Sigmoid colon (tissue), 7 donors: ENCODE results near the gene KRT3. TPM values are rescaled to one million over a fixed set of nuclear protein-coding genes. Genes with fewer than 3 reads are reported as not detected.

Source experiments
- DNase-seq: peaks from one replicate; pipeline ENCODE4 v3.0.0-alpha.2; 2019
- H3K27ac ChIP-seq, 4 donors: fragments of 200-600 bp; sonication (generic); one replicate each; pipeline ENCODE4 v1.5.1; 2016 to 2019; ENCODE audit warnings: mild to moderate bottlenecking in 1 of 4
- H3K27me3 ChIP-seq, 3 donors: fragments of 200-600 bp; sonication (generic); one replicate each; pipeline ENCODE4 v1.5.1; 2019; ENCODE audit warnings: mild to moderate bottlenecking in 1 of 3
- H3K36me3 ChIP-seq, 4 donors: fragments of 200-600 bp; sonication (generic); one replicate each; pipeline ENCODE4 v1.5.1; 2016 to 2019
- H3K4me1 ChIP-seq, 4 donors: fragments of 200-600 bp; sonication (generic); one replicate each; pipeline ENCODE4 v1.5.1; 2017 to 2019
- H3K4me3 ChIP-seq, 4 donors: fragments of 200-600 bp; sonication (generic); one replicate each; pipeline ENCODE4 v1.5.1; 2017 to 2019; ENCODE audit warnings: mild to moderate bottlenecking in 2 of 4, moderate library complexity in 1 of 4
- H3K9me3 ChIP-seq, 4 donors: fragments of 200-600 bp in 3 of 4; sonication (generic) in 3 of 4; one replicate each; pipeline versions ENCODE4 v1.5.1 to v1.6.1; 2013 to 2019
- CTCF ChIP-seq, 4 experiments: fragments of 450-650 bp in 3 of 4; fragments of 200-600 bp in 1 of 4; IDR thresholded peaks; one replicate each; pipeline ENCODE4 v1.5.1; 2016 to 2019; ENCODE audit warnings: antibody characterized with exemption in 4 of 4, mild to moderate bottlenecking in 3 of 4, moderate library complexity in 2 of 4
- EP300 ChIP-seq, 4 donors: sonication (generic); formaldehyde crosslinking; IDR thresholded peaks; one replicate each; pipeline ENCODE4 v1.6.1; 2017; ENCODE audit warnings: antibody characterized with exemption in 4 of 4
- POLR2A ChIP-seq, 2 donors: fragments of 450-650 bp; IDR thresholded peaks; one replicate each; pipeline ENCODE4 v1.6.1; 2016; ENCODE audit warnings: antibody characterized with exemption in 2 of 2, mild to moderate bottlenecking in 2 of 2, moderate library complexity in 2 of 2
- POLR2AphosphoS5 ChIP-seq, 4 donors: sonication (generic); formaldehyde crosslinking; IDR thresholded peaks; one replicate each; pipeline ENCODE4 v1.6.1; 2017; ENCODE audit warnings: antibody characterized with exemption in 4 of 4
- WGBS, 2 donors: extraction: QIAGEN DNeasy Blood & Tissue Kit; methylation state at CpG; one replicate each; pipeline ENCODE4 v1.1.7; 2013; 5-methylcytosine and 5-hydroxymethylcytosine counted together
- intact Hi-C: fragments of 100-400 bp; cut with DNase I; formaldehyde crosslinking; loops from one replicate; pipeline ENCODE4 v1.15.1; 2023
- polyA plus RNA-seq, 3 donors: library from polyadenylated mRNA; stranded (reverse); fragments of 200-250 nt; gene quantifications; one replicate each; pipeline ENCODE4 v1.2.3, GENCODE V29; 2013
- total RNA-seq, 4 donors: library from RNA; depleted of rRNA; stranded (reverse); fragments of >200 nt; gene quantifications; one replicate each; pipeline ENCODE4 v1.1.0, GENCODE V29; 2016
- donor health status: healthy with polysubstance abuse.
- donor health status: Bipolar disorder and iron deficiency.
- donor health status: healthy.

KRT3 gene
- total and polyA plus RNA-seq, 7 donors, result not detected

DNA sequence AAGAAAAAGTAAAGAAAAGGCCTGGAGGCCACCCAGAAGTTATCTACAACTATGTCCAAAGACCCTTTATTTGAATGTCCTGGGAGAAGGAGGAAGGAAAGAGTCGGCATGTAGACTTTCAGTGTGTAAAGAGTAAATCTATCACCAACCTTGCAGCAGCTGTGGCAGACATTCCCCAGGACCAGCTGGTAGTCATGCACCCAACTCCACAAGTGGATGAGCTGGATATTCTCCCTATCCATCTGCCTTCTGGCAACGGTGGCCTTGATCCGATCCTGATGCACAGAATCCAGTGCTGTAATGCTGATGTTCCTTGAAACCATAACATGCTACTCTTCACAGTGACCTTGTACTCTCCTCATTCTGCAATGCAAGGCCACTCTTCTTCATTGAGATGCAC is 46.1 kb downstream of the KRT3 start:
- DNase-seq, result no peak
- H3K4me1 ChIP-seq, result no peaks in the 10 kb centered on the region
- TF ChIP-seq POLR2AphosphoS5 (IDR thresholded peaks at IDR 0.05), result no peak
- no peak for TF ChIP-seq EP300 (IDR thresholded peaks at IDR 0.05)
- no peak for TF ChIP-seq POLR2A (IDR thresholded peaks at IDR 0.05)
- TF ChIP-seq CTCF (IDR thresholded peaks at IDR 0.05), result no peak
- WGBS, 2 donors, result 81 to 82% methylated on average over 3 of the region's 3 CpGs
- no peaks in the 10 kb centered on the region for H3K9me3 ChIP-seq
- no peaks in the 10 kb centered on the region for H3K36me3 ChIP-seq
- intact Hi-C loops, result no loop called here
- H3K4me3 ChIP-seq, result no peak overlapping the region
- no peak overlapping the region for H3K27ac ChIP-seq
- H3K27me3 ChIP-seq, result no peaks in the 10 kb centered on the region

GRCh38 chr12:52748578-52748977 is 47.3 kb downstream of the KRT3 start:
- H3K4me1 ChIP-seq, result no peaks in the 10 kb centered on the region
- intact Hi-C loops, result no loop called here

DNA sequence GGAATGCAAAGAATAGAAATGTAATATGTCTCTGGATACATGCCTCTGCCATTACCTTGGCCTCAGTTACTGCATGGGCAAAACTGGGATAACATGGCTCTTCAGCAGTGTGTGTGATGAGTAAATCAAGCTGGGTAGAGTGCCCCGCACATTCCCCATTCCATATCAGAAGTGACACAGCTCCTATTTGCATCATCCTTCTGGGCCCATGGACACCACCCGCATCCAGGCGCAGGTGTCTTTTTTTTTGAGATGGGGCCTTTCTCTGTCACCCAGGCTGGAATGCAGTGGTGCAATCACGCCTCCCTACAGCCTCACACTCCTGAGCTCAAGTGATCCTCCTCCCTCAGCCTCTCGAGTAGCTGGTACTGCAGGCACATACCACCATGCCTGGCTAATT is 50.4 kb downstream of the KRT3 start:
- intact Hi-C loops, result no loop called here
- peaks cover 0 to 12% (median 4%) of the 10 kb centered on the region in 3 donors for H3K27me3 ChIP-seq
- 80 to 86% methylated on average over 5 of the region's 5 CpGs for WGBS, 2 donors
- H3K27ac ChIP-seq, result no peak overlapping the region
- no peaks in the 10 kb centered on the region for H3K36me3 ChIP-seq
- no peak for DNase-seq
- TF ChIP-seq CTCF (IDR thresholded peaks at IDR 0.05) (no peak), POLR2AphosphoS5 (IDR thresholded peaks at IDR 0.05) (no peak), EP300 (IDR thresholded peaks at IDR 0.05) (no peak), POLR2A (IDR thresholded peaks at IDR 0.05) (no peak)
- H3K9me3 ChIP-seq, result no peaks in the 10 kb centered on the region
- no peaks in the 10 kb centered on the region for H3K4me1 ChIP-seq
- no peak overlapping the region for H3K4me3 ChIP-seq

More at GRCh38 chr12:52748578-52748977, 47.3 kb downstream of the KRT3 start:
- no peaks in the 10 kb centered on the region for H3K27me3 ChIP-seq
- H3K9me3 ChIP-seq, result no peaks in the 10 kb centered on the region
- no peak overlapping the region for H3K27ac ChIP-seq
- TF ChIP-seq POLR2A (IDR thresholded peaks at IDR 0.05) (no peak), CTCF (IDR thresholded peaks at IDR 0.05) (no peak), EP300 (IDR thresholded peaks at IDR 0.05) (no peak), POLR2AphosphoS5 (IDR thresholded peaks at IDR 0.05) (no peak)
- H3K4me3 ChIP-seq, result no peak overlapping the region
- no peaks in the 10 kb centered on the region for H3K36me3 ChIP-seq
- 51 to 80% methylated on average over 14 of the region's 14 CpGs for WGBS, 2 donors
- DNase-seq, result no peak

DNA sequence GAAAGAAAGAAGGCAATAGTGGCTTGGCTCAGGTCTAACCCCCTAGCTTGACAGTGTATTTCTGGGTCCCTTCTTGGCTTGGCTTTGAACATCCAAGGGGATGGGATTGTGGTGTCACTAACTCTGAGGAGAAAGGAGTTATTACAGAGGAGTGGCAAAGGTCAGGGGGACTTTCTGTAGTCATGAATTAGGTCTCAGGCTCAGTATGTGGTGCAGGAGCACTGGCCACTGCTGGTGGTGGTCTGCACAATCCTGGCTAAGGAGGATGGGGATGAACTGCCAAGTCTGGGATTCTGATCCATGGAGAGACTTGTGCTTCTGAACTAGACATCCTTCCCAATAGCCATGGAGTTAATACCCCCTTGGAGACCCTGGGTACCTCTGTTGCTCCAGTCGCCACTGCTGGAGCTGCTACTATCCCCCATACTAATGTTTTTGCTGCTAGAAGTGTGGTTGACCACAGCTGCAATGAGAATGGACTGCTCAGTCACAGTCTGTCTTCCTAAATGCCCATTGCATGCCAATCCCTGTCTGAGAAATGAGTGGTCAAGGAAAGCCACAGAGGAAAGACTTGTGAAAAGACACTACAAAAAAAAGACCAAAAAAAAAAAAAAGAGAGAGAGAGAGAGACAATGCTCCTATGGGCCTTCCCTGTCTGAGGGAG is 51.3 kb downstream of the KRT3 start:
- no peak for TF ChIP-seq CTCF (IDR thresholded peaks at IDR 0.05)
- no peak for TF ChIP-seq EP300 (IDR thresholded peaks at IDR 0.05)
- no peak for TF ChIP-seq POLR2AphosphoS5 (IDR thresholded peaks at IDR 0.05)
- no peak for DNase-seq
- no peak overlapping the region for H3K27ac ChIP-seq
- H3K4me3 ChIP-seq, result no peak overlapping the region
- H3K36me3 ChIP-seq, result no peaks in the 10 kb centered on the region
- H3K4me1 ChIP-seq, result no peaks in the 10 kb centered on the region
- WGBS, 2 donors, result 70 to 75% methylated on average over 1 of the region's 1 CpG
- H3K9me3 ChIP-seq, result no peaks in the 10 kb centered on the region
- H3K27me3 ChIP-seq, result peaks cover 0 to 12% (median 4%) of the 10 kb centered on the region in 3 donors
- intact Hi-C loops, result no loop called here
